NCI-H2029 treated with DMSO at 0.1 percent for 48 hours (cell line): ENCODE results near the gene RYR2.
"Not testable (repeated sequence)": the region's sequence is repeated elsewhere in the genome, so short reads cannot be mapped to it uniquely, and the experiment has no call there.

Experiments used
- DNase-seq: peaks from one replicate; lab custom pipeline; 2025; lab: John Stamatoyannopoulos, UW

Gene RYR2

GRCh38 chr1:237084341-237085077 lies 42.5 kb downstream of the RYR2 start:
- no peak for DNase-seq

- DNase-seq: no peak
Measured at GRCh38 chr1:237091691-237092090, 49.7 kb downstream of the RYR2 start.

- DNase-seq: no peak
Measured at GRCh38 chr1:237093691-237094090, 51.7 kb downstream of the RYR2 start.

GRCh38 chr1:237098541-237098940 lies 56.6 kb downstream of the RYR2 start:
- no peak for DNase-seq

GRCh38 chr1:237103021-237103420 lies 61.0 kb downstream of the RYR2 start:
- no peak for DNase-seq

GRCh38 chr1:237104096-237104495 lies 62.1 kb downstream of the RYR2 start:
- DNase-seq: no peak

- no peak for DNase-seq
Measured at GRCh38 chr1:237105826-237106225, 63.8 kb downstream of the RYR2 start.

- DNase-seq: no peak
Measured at GRCh38 chr1:237108297-237109040, 66.5 kb downstream of the RYR2 start.

GRCh38 chr1:237111807-237112206 lies 69.8 kb downstream of the RYR2 start:
- DNase-seq: no peak

- no peak for DNase-seq
Measured at GRCh38 chr1:237112663-237113062, 70.7 kb downstream of the RYR2 start.

- no peak for DNase-seq
Measured at GRCh38 chr1:237115035-237115434, 73.1 kb downstream of the RYR2 start.

- no peak for DNase-seq
Measured at GRCh38 chr1:237119091-237119490, 77.1 kb downstream of the RYR2 start.

GRCh38 chr1:237120683-237121082 lies 78.7 kb downstream of the RYR2 start:
- no peak for DNase-seq

- DNase-seq: no peak
Measured at GRCh38 chr1:237124856-237125462, 83.0 kb downstream of the RYR2 start.

- no peak for DNase-seq
Measured at GRCh38 chr1:237126180-237126579, 84.2 kb downstream of the RYR2 start.

- not testable (repeated sequence) for DNase-seq
Measured at GRCh38 chr1:237127301-237127700, 85.3 kb downstream of the RYR2 start.

GRCh38 chr1:237133921-237134320 lies 91.9 kb downstream of the RYR2 start:
- DNase-seq: no peak

GRCh38 chr1:237134929-237135328 lies 92.9 kb downstream of the RYR2 start:
- DNase-seq: no peak

- no peak for DNase-seq
Measured at GRCh38 chr1:237138551-237138950, 96.6 kb downstream of the RYR2 start.

- no peak for DNase-seq
Measured at GRCh38 chr1:237139732-237140131, 97.7 kb downstream of the RYR2 start.

- DNase-seq: no peak
Measured at GRCh38 chr1:237140986-237141385, 99.0 kb downstream of the RYR2 start.

- no peak for DNase-seq
Measured at GRCh38 chr1:237141502-237141901, 99.5 kb downstream of the RYR2 start.
